GM21825 (cell line): ENCODE data around the gene NR1H2.
"Not testable (repeated sequence)": the region's sequence is repeated elsewhere in the genome, so short reads cannot be mapped to it uniquely, and the experiment has no call there.

ENCODE experiments used
- ATAC-seq: cut with Tn5 transposase; IDR thresholded peaks from one replicate; pipeline ENCODE4 v1.9.1; 2021; ENCODE audit warnings: mild to moderate bottlenecking, moderate library complexity; ENCODE audit not compliant: unreplicated experiment

NR1H2 gene

GRCh38 chr19:50376166-50377050 lies at the start of gene NR1H2:
Gene NR1H2 (plus strand): TSS chr19:50376457. CDS start chr19:50377606, 1,149 bp downstream.
- peak; percentile 74 for ATAC-seq

GRCh38 chr19:50327013-50327412 lies 49.2 kb upstream of the NR1H2 start:
- no peak for ATAC-seq

DNA sequence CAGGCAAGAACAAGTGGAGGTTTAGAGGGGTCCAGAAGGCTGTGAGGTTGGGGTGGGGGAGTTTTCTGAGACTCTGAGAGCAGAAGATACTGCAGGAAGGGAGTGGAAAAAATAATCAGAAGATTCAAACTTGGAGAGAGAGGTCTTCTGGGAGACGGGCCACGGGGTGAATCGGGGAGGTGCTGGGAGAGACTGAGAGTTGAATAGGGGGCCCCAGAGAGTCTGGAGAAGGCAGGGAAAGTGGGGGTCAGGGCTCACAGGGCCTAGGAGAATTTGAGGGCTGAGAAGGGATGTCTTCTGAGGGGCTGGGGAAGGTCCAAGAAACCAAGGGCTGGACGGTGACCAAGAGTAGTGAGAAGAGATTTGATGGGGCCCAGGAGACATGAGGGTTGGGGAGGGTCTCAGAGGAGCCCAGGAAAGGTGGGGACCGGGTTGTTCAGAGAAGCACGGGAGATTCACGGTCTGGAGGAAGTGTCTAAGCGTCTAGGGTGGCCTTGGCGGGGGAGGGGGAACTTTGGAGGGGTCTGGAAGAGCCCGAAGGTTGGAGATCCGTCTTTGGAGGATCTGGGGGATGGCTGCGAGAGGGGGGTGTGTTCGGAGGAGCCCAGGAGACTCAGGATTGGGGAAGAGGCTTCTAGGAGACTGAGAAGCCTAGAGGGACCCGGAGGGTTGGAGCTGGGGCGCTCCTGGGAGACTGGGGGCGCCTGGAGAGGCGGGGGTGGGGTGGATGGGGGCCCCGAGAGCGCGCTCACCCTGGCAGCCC lies 48.6 kb upstream of the NR1H2 start:
- no peak for ATAC-seq

- peak; percentile 0 for ATAC-seq
Observed at GRCh38 chr19:50328224-50328872, 47.9 kb upstream of the NR1H2 start.

DNA sequence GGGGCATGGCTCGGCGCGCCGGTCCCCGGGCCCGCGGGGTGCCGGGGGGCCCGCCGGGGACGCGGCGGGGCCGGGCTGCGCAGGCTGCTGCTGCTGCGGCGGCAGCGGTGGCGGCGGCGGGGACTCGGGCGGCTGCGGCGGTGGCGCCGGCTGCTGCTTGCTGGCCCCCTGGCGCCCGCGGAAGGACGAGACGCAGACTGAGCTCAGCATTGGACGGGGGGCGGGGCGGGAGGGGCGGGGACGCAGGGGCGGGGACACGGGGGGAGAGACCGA lies 47.4 kb upstream of the NR1H2 start:
- ATAC-seq = peak; percentile 11

DNA sequence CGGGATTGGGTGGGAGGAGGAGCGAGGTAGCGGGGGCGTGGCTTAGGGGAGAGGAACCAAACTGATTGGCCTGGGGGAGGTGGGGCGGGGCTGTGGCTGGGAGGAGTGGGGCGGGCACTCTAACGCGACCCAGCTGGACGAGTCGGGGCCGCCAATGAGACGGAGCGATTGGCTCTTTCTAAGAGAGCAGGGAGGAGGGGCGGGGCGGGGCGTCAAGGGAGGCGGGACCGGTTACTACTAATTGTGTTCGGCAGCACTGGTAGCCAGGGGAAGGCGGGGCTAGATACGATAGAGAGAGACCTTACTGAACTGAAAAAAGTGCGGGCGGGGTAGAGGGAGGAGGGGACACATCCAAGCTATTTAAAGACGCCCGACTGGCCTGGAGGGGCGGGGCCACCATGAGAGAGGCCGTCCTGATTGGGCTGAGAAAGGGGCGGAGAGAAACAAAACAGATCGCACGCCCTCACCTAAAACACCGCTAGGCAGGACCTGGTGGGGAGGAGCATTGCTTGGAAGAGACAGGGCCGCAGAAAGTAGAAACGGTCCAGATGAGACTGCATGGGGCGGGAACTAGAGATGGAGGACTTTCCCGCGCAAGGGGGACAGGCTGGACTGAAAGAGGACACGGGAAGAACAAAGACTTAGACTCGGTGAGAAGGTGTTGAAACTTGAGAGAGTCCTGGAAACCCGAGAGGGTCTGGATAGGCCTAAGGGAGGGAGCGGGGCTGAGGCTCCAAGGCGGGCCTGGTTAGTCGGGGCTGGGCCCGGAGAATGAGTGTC lies 46.9 kb upstream of the NR1H2 start, which contains the start of gene KCNC3:
Gene KCNC3 (minus strand): TSS at position 232 of the 780 bp plus-strand sequence. CDS start 295 bp downstream, outside the sequence.
- peak; percentile 42 for ATAC-seq

GRCh38 chr19:50329926-50330294 lies 46.3 kb upstream of the NR1H2 start:
- ATAC-seq = not testable (repeated sequence)

DNA sequence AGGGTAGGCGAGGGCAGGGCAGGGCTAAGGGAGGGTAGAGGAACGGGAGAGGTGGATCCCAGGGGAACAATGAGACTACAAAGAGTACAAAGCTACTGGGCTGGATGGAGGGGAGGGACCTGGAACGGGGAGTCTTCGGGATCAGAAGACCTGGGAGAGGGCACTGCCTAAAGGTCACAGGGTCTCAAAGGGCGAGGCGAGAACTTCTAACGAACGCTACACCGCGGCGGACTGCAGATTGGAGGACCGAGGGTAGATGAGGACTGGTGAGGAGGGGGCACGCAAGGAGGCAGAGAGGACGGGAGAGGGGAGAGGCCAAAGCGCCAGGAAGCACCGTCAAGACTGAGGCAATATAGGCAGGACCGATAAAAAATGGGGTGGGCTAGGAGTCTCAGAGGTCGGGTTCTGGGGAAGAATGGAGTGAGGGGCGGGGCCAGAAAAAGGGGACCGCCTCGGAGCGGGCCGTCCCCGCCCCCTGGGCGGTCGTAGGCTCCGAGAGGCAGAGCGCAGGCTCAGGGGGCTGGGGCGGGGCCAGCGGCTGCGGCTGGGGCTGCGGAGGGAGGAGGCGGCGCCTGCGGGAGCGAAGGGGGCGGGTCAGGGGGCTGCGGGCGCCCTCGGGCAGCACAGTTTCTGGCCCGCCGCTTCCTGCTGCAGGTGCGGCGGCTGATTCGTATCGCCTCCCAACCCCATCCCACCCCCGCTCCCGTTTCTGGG lies 45.7 kb upstream of the NR1H2 start:
- ATAC-seq = peak; percentile 36

- no peak for ATAC-seq
Observed at GRCh38 chr19:50331221-50331993, 44.9 kb upstream of the NR1H2 start.

GRCh38 chr19:50331994-50332243 lies 44.3 kb upstream of the NR1H2 start:
- no peak for ATAC-seq

- no peak for ATAC-seq
Observed at GRCh38 chr19:50332244-50333038, 43.8 kb upstream of the NR1H2 start.

- peak; percentile 40 for ATAC-seq
Observed at GRCh38 chr19:50333235-50333736, 43.0 kb upstream of the NR1H2 start.

- peak; percentile 17 for ATAC-seq
Observed at GRCh38 chr19:50333737-50334617, 42.3 kb upstream of the NR1H2 start.

GRCh38 chr19:50334741-50335421 lies 41.4 kb upstream of the NR1H2 start:
- no peak for ATAC-seq

DNA sequence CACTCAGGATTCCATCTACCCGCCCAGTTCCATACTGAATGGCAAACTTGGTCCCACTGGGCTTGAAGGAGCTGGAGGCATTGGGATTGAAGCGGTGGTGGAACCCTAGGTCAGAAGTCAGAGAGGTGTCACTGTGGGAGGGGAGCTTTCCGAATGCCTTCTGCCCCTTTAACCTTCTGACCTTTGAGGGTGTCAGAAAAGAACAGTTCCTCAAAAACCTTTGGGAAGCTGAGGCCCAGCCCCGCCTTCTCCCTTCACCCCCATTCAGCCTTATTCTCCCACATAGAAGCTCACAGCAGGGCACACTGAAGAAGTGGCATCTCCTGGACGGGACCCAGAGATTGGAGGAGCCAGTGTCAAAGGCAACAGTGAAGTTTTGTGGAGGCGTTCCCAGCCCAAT lies 39.2 kb upstream of the NR1H2 start:
- not testable (repeated sequence) for ATAC-seq

GRCh38 chr19:50340331-50340730 lies 35.9 kb upstream of the NR1H2 start:
- ATAC-seq = no peak

GRCh38 chr19:50341091-50341564 lies 35.1 kb upstream of the NR1H2 start:
- no peak for ATAC-seq
